GM10248 (cell line): ENCODE data around the gene CAPN1.

Experiments used
- CTCF ChIA-PET: fragments of 300-600 bp; sonication (Branson Sonifier 250); formaldehyde crosslinking; extraction: SDS; loops from one replicate; lab custom pipeline; 2021; ENCODE audit warnings: antibody characterized with exemption; lab: Yijun Ruan, JAX
- POLR2A ChIA-PET: fragments of 350-650 bp; sonication (Branson Sonifier 250); formaldehyde crosslinking; extraction: SDS; loops from one replicate; lab custom pipeline; 2020; ENCODE audit warnings: antibody characterized with exemption; lab: Yijun Ruan, JAX
- DNase-seq: peaks from one replicate; pipeline ENCODE4 v3.0.0; 2012; ENCODE audit errors: extremely low spot score
- CTCF ChIP-seq: IDR thresholded peaks from 2 replicates; pipeline ENCODE4 v1.5.1; 2012; ENCODE audit warnings: mild to moderate bottlenecking, low read depth; ENCODE audit errors: extremely low read depth, missing control alignments, control extremely low read depth

Gene CAPN1

GRCh38 chr11:65150509-65151299, 31.0 kb upstream of the CAPN1 start:
- peak; percentile 47 for DNase-seq
- ChIA-PET CTCF (interaction anchor here (1.3 kb wide), 1 partner anchor 40 kb away, joined by 3 read pairs; no protein-coding TSS in a partner anchor), POLR2A (no interaction called here)

GRCh38 chr11:65151331-65151899, 30.3 kb upstream of the CAPN1 start:
- CTCF ChIA-PET, result interaction anchor here (1.0 to 1.3 kb wide), 2 partner anchors 31 to 41 kb away, joined by 3 read pairs; no protein-coding TSS in a partner anchor
- no peak for TF ChIP-seq CTCF
- POLR2A ChIA-PET, result no interaction called here
- no peak for DNase-seq

More at GRCh38 chr11:65150509-65151299, 31.0 kb upstream of the CAPN1 start:
- no peak for TF ChIP-seq CTCF

GRCh38 chr11:65152122-65152521, 29.6 kb upstream of the CAPN1 start:
- TF ChIP-seq CTCF, result no peak
- ChIA-PET POLR2A (no interaction called here), CTCF (interaction anchor here (1.0 to 1.3 kb wide), 3 partner anchors 30 to 42 kb away, joined by 3 read pairs; no protein-coding TSS in a partner anchor)
- DNase-seq, result no peak

- CTCF ChIA-PET, result interaction anchor here (0.8 to 1.4 kb wide), 3 partner anchors 26 to 143 kb away, joined by 3 read pairs; partner anchors contain the start of genes ARL2 and CAPN1
Measured at GRCh38 chr11:65156256-65156655, 25.5 kb upstream of the CAPN1 start.

GRCh38 chr11:65156926-65157325, 24.8 kb upstream of the CAPN1 start:
- DNase-seq, result no peak
- CTCF ChIA-PET, result interaction anchor here (0.8 to 1.4 kb wide), 3 partner anchors 25 to 143 kb away, joined by 3 read pairs; partner anchors contain the start of genes ARL2 and CAPN1
- POLR2A ChIA-PET, result no interaction called here
- TF ChIP-seq CTCF, result no peak

More at GRCh38 chr11:65156256-65156655, 25.5 kb upstream of the CAPN1 start:
- POLR2A ChIA-PET, result no interaction called here
- no peak for DNase-seq
- no peak for TF ChIP-seq CTCF

GRCh38 chr11:65157336-65157735, 24.4 kb upstream of the CAPN1 start:
- TF ChIP-seq CTCF, result no peak
- CTCF ChIA-PET, result interaction anchor here (0.8 to 1.4 kb wide), 3 partner anchors 24 to 144 kb away, joined by 3 read pairs; partner anchors contain the start of genes ARL2 and CAPN1
- no peak for DNase-seq
- POLR2A ChIA-PET, result no interaction called here
